LoVo (cell line): Measurements from ENCODE around the gene DNAH6.
"Not testable (repeated sequence)": the region's sequence is repeated elsewhere in the genome, so short reads cannot be mapped to it uniquely, and the experiment has no call there.

ENCODE experiments used
- DNase-seq: peaks from one replicate; pipeline ENCODE4 v3.0.0-alpha.2; 2016; ENCODE audit warnings: low spot score

DNAH6 gene

GRCh38 chr2:84748341-84748740, 232.0 kb downstream of the DNAH6 start:
- no peak for DNase-seq

- DNase-seq: no peak
These were observed 233.1 kb downstream of the DNAH6 start for GRCh38 chr2:84749442-84749841.

GRCh38 chr2:84755096-84755495, 238.8 kb downstream of the DNAH6 start:
- DNase-seq: no peak

GRCh38 chr2:84757648-84758047, 241.3 kb downstream of the DNAH6 start:
- no peak for DNase-seq

- no peak for DNase-seq
These were observed 250.5 kb downstream of the DNAH6 start for GRCh38 chr2:84766791-84767190.

- DNase-seq: no peak
These were observed 252.5 kb downstream of the DNAH6 start for GRCh38 chr2:84768840-84769239.

GRCh38 chr2:84770280-84770679, 254.0 kb downstream of the DNAH6 start:
- no peak for DNase-seq

GRCh38 chr2:84771251-84771650, 255.0 kb downstream of the DNAH6 start:
- DNase-seq: no peak

GRCh38 chr2:84773562-84773961, 257.3 kb downstream of the DNAH6 start:
- DNase-seq: not testable (repeated sequence)

- no peak for DNase-seq
These were observed 259.7 kb downstream of the DNAH6 start for GRCh38 chr2:84776011-84776410.

GRCh38 chr2:84778911-84779690, 262.8 kb downstream of the DNAH6 start:
- no peak for DNase-seq

GRCh38 chr2:84779781-84780180, 263.5 kb downstream of the DNAH6 start:
- no peak for DNase-seq

GRCh38 chr2:84781942-84782716, 265.8 kb downstream of the DNAH6 start:
- DNase-seq: peak; percentile 73

GRCh38 chr2:84782717-84783442, 266.6 kb downstream of the DNAH6 start:
- no peak for DNase-seq

GRCh38 chr2:84785950-84786349, 269.7 kb downstream of the DNAH6 start:
- DNase-seq: no peak

- no peak for DNase-seq
These were observed 270.3 kb downstream of the DNAH6 start for GRCh38 chr2:84786601-84787000.

GRCh38 chr2:84788027-84788426, 271.7 kb downstream of the DNAH6 start:
- DNase-seq: no peak

GRCh38 chr2:84788498-84788897, 272.2 kb downstream of the DNAH6 start:
- DNase-seq: no peak

- DNase-seq: no peak
These were observed 276.7 kb downstream of the DNAH6 start for GRCh38 chr2:84792856-84793522.

- DNase-seq: no peak
These were observed 277.3 kb downstream of the DNAH6 start for GRCh38 chr2:84793641-84794040.

- peak; percentile 12 for DNase-seq
These were observed 280.5 kb downstream of the DNAH6 start for GRCh38 chr2:84796798-84797197.

- no peak for DNase-seq
These were observed 281.0 kb downstream of the DNAH6 start for GRCh38 chr2:84797271-84797670.
